Smooth muscle cell (in vitro differentiated cells): ENCODE data around the gene NOVA1. TPM values are rescaled to one million over a fixed set of nuclear protein-coding genes. Genes with fewer than 3 reads are reported as not detected.

Experiments used
- DNase-seq: peaks from one replicate; lab custom pipeline; 2025; ENCODE audit not compliant: unreplicated experiment; lab: John Stamatoyannopoulos, UW
- H2AFZ ChIP-seq: fragments of 200-600 bp; sonication (generic); 2 replicates; pipeline ENCODE4 v1.6.0; 2016; ENCODE audit warnings: antibody characterized with exemption, low read depth, mild to moderate bottlenecking
- H3F3A ChIP-seq: fragments of 200-600 bp; sonication (generic); 2 replicates; pipeline ENCODE4 v1.6.0; 2017; ENCODE audit warnings: antibody characterized with exemption, low read depth
- H3K27ac ChIP-seq: fragments of 200-600 bp; sonication (generic); 2 replicates; pipeline ENCODE4 v1.5.1; 2016; ENCODE audit warnings: low read depth, mild to moderate bottlenecking
- H3K27me3 ChIP-seq: fragments of 200-600 bp; sonication (generic); 2 replicates; pipeline ENCODE4 v1.6.1; 2016; ENCODE audit warnings: low read depth, mild to moderate bottlenecking
- H3K36me3 ChIP-seq: fragments of 200-600 bp; sonication (generic); 2 replicates; pipeline ENCODE4 v1.5.1; 2016; ENCODE audit warnings: low read depth
- H3K4me1 ChIP-seq: fragments of 200-600 bp; sonication (generic); 2 replicates; pipeline ENCODE4 v1.5.1; 2016; ENCODE audit warnings: low read depth
- H3K4me2 ChIP-seq: fragments of 200-600 bp; sonication (generic); 2 replicates; pipeline ENCODE4 v1.6.0; 2016; ENCODE audit warnings: mild to moderate bottlenecking
- H3K4me3 ChIP-seq: fragments of 200-600 bp; sonication (generic); 2 replicates; pipeline ENCODE4 v1.5.1; 2016; ENCODE audit warnings: mild to moderate bottlenecking
- H3K79me2 ChIP-seq: fragments of 200-600 bp; sonication (generic); 2 replicates; pipeline ENCODE4 v1.6.0; 2016; ENCODE audit warnings: low read depth, mild to moderate bottlenecking
- H3K9ac ChIP-seq: fragments of 200-600 bp; sonication (generic); 2 replicates; pipeline ENCODE4 v1.6.0; 2016; ENCODE audit warnings: low read depth
- H3K9me3 ChIP-seq: fragments of 200-600 bp; sonication (generic); replicated peaks from 2 replicates; pipeline ENCODE4 v1.5.1; 2016; ENCODE audit warnings: low read depth
- H4K20me1 ChIP-seq: fragments of 200-600 bp; sonication (generic); 2 replicates; pipeline ENCODE4 v1.6.0; 2016; ENCODE audit warnings: low read depth
- WGBS: methylation state at CpG from one replicate; pipeline ENCODE4 v1.1.7; 2016; ENCODE audit warnings: low lambda C conversion rate; 5-methylcytosine and 5-hydroxymethylcytosine counted together
- polyA plus RNA-seq: library from polyadenylated mRNA; unstranded; fragments of >200 nt; fragmentation: Nextera tagmentation; extraction: Ambion mirVana; gene quantifications from 2 replicates; pipeline ENCODE4 v1.2.1, GENCODE V29; 2016
- total RNA-seq: library from RNA; depleted of rRNA; stranded (reverse); fragments of >200 nt; gene quantifications from 2 replicates; pipeline ENCODE4 v1.2.3, GENCODE V29; 2014
- TF ChIP-seq, protein P1 (sequence below): fragments of 200-600 bp; sonication (generic); IDR thresholded peaks from 2 replicates; pipeline ENCODE4 v1.5.1; 2017; ENCODE audit warnings: borderline replicate concordance, mild to moderate bottlenecking, antibody characterized with exemption; ENCODE audit not compliant: insufficient read depth, poor library complexity, severe bottlenecking

The NOVA1 gene
- total and polyA plus RNA-seq, 2 experiments from 2014 or later = 1.2 to 4.6 TPM

DNA sequence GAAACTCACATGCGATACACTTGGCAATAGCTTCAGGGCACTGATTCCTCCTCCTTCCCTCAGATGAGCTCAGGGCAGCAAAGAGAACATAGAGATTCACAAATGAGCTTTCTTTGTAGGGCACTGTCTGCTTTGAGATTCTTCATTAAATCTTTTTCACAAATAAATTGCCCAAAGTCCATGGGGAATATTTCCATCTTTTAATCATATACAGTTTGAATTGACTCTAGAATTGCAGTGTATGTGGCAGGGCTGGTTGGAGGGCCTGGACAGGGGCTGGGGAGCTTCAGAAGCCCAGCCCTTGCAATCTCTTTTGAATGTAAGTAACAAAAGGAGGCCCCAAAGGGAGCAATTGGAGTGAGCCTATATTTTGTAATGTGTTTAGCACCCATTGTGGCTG is 197.5 kb downstream of the NOVA1 start:
- H3K27me3 ChIP-seq = peaks cover 26% of the 10 kb centered on the region
- no peaks in the 10 kb centered on the region for H4K20me1 ChIP-seq
- H3F3A ChIP-seq = no peaks in the 10 kb centered on the region
- H3K9me3 ChIP-seq = no peaks in the 10 kb centered on the region
- no peak overlapping the region for H3K4me2 ChIP-seq
- no peak overlapping the region for H3K27ac ChIP-seq
- H3K4me3 ChIP-seq = no peak overlapping the region
- TF ChIP-seq, protein P1, sequence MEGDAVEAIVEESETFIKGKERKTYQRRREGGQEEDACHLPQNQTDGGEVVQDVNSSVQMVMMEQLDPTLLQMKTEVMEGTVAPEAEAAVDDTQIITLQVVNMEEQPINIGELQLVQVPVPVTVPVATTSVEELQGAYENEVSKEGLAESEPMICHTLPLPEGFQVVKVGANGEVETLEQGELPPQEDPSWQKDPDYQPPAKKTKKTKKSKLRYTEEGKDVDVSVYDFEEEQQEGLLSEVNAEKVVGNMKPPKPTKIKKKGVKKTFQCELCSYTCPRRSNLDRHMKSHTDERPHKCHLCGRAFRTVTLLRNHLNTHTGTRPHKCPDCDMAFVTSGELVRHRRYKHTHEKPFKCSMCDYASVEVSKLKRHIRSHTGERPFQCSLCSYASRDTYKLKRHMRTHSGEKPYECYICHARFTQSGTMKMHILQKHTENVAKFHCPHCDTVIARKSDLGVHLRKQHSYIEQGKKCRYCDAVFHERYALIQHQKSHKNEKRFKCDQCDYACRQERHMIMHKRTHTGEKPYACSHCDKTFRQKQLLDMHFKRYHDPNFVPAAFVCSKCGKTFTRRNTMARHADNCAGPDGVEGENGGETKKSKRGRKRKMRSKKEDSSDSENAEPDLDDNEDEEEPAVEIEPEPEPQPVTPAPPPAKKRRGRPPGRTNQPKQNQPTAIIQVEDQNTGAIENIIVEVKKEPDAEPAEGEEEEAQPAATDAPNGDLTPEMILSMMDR = no peak
- no peaks in the 10 kb centered on the region for H3K79me2 ChIP-seq
- H3K4me1 ChIP-seq = no peaks in the 10 kb centered on the region
- no peak overlapping the region for H3K9ac ChIP-seq
- no peak for DNase-seq
- H3K36me3 ChIP-seq = no peaks in the 10 kb centered on the region
- no peak overlapping the region for H2AFZ ChIP-seq
- 88% methylated on average over 1 of the region's 1 CpG for WGBS

GRCh38 chr14:26398616-26399015 is 199.2 kb downstream of the NOVA1 start:
- no peaks in the 10 kb centered on the region for H3K79me2 ChIP-seq
- no peaks in the 10 kb centered on the region for H3K4me1 ChIP-seq
- no peaks in the 10 kb centered on the region for H3K36me3 ChIP-seq
- H3K27me3 ChIP-seq = peaks cover 18% of the 10 kb centered on the region
- H3K27ac ChIP-seq = no peak overlapping the region
- DNase-seq = no peak
- no peak overlapping the region for H3K9ac ChIP-seq
- no peak overlapping the region for H3K4me3 ChIP-seq
- TF ChIP-seq, protein P1 = no peak
- no peaks in the 10 kb centered on the region for H4K20me1 ChIP-seq
- H3F3A ChIP-seq = no peaks in the 10 kb centered on the region
- no peak overlapping the region for H2AFZ ChIP-seq
- no peaks in the 10 kb centered on the region for H3K9me3 ChIP-seq
- no peak overlapping the region for H3K4me2 ChIP-seq
